ENCODE measurements around the gene RNF121. TPM values are rescaled to one million over a fixed set of nuclear protein-coding genes. Genes with fewer than 3 reads are reported as not detected.

RNF121 gene
- total and polyA plus RNA-seq, 4 donors: 27.6 to 40.6 (median 34.2) TPM

DNA sequence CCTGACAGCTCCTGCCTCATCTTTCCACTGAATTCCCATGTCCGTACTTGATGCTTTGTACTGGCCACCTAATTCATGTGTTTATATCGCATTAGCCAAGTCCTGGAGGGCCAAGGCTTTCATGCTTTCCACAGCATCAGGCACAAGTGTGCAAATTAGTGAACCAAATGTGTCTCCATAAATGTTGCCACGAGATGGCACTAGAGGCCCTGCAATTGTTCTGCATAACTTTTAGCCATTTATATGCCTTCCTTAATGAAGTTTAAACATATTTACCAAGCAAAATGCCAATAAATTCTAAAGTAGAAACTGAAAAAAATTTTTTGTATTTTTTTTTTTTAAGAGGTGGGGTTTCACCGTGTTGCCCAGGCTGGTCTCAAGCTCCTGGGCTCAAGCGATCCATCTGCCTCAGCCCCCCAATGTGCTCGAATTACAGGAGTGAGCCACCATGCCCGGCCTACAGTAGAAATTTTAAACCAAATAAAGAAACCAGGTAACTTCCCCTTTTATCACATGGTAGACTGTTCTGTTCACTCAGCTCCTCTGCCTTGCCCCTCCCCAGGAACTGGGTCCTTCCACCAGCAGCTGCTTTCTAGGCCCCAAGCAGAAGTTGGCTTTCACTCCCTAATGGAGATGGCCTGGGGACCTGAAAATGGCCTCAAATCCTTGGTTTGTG lies 49.0 kb downstream of the RNF121 start:
- peak in 5 of 6 donors; percentile 33 to 82 (median 51) for DNase-seq (ENCODE audit: low read depth in 4 of 6, low spot score in 6 of 6)
- peaks cover 6% of the 10 kb centered on the region for H3K36me3 ChIP-seq (ENCODE audit: control insufficient read depth, insufficient read depth, low read length)
- peaks cover 8% of the 10 kb centered on the region for H3K4me1 ChIP-seq (ENCODE audit: control insufficient read depth, insufficient read depth, low read length)
- WGBS (ENCODE audit: insufficient coverage): 73% methylated on average over 5 of the region's 7 CpGs
- no peaks in the 10 kb centered on the region for H3K9me3 ChIP-seq (ENCODE audit: control insufficient read depth, insufficient read depth, low read length)
- no peak overlapping the region for H3K27ac ChIP-seq (ENCODE audit: low read depth, low read length)
- no peak overlapping the region for H3K4me3 ChIP-seq (ENCODE audit: low read depth, low read length)
- no peaks in the 10 kb centered on the region for H3K27me3 ChIP-seq (ENCODE audit: control insufficient read depth, insufficient read depth, low read length)

DNA sequence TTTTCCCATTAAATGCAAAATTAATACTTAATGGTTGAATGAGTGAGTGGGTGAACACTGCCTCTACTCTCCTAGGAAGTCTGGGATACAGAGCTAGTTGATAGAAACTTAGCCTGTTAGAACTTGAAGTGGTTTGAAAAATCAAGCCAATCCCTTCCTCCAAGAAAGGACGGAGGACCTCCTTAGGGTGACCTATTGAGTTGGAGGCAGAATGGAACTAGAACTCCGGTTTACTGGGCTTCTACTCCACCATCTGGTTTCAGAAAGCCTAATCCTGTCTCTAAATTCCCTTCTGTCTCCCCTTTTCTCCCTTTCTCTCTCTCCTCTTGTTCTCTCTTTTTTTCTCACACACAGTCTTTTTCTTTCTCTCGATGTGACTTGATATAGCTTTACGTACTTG lies 50.2 kb downstream of the RNF121 start:
- H3K4me3 ChIP-seq (ENCODE audit: low read depth, low read length): no peak overlapping the region
- H3K4me1 ChIP-seq (ENCODE audit: control insufficient read depth, insufficient read depth, low read length): peaks cover 8% of the 10 kb centered on the region
- no peak for DNase-seq (ENCODE audit: low read depth in 4 of 6, low spot score in 6 of 6)
- H3K9me3 ChIP-seq (ENCODE audit: control insufficient read depth, insufficient read depth, low read length): no peaks in the 10 kb centered on the region
- no CpG with 5 or more reads among the region's 4 CpGs for WGBS (ENCODE audit: insufficient coverage)
- H3K27ac ChIP-seq (ENCODE audit: low read depth, low read length): no peak overlapping the region
- peaks cover 8% of the 10 kb centered on the region for H3K36me3 ChIP-seq (ENCODE audit: control insufficient read depth, insufficient read depth, low read length)
- no peaks in the 10 kb centered on the region for H3K27me3 ChIP-seq (ENCODE audit: control insufficient read depth, insufficient read depth, low read length)

DNA sequence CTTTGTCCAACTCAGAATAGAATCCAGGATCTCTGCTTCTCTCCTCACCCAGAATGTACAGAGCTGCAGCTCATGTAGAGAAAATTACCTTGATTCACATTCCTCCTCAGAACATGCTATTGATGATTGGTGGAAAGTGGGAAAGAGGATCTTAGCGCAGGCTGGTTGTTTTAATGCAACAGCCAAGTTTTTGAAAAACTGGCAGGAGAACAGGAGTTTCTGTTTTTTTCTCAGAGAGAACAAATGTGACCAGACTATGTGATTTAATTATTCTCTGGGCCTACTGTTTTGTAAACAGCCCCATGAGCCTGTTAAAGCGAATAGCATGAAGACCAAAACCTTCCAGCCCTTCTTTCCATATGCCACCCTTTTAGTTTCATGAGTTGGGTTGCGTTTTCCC lies 50.8 kb downstream of the RNF121 start:
- H3K4me3 ChIP-seq (ENCODE audit: low read depth, low read length): no peak overlapping the region
- no peaks in the 10 kb centered on the region for H3K9me3 ChIP-seq (ENCODE audit: control insufficient read depth, insufficient read depth, low read length)
- H3K27me3 ChIP-seq (ENCODE audit: control insufficient read depth, insufficient read depth, low read length): no peaks in the 10 kb centered on the region
- WGBS (ENCODE audit: insufficient coverage): no CpG with 5 or more reads among the region's 3 CpGs
- peaks cover 8% of the 10 kb centered on the region for H3K4me1 ChIP-seq (ENCODE audit: control insufficient read depth, insufficient read depth, low read length)
- peak in 5 of 6 donors; percentile 7 to 82 (median 25) for DNase-seq (ENCODE audit: low read depth in 4 of 6, low spot score in 6 of 6)
- H3K27ac ChIP-seq (ENCODE audit: low read depth, low read length): no peak overlapping the region
- peaks cover 10% of the 10 kb centered on the region for H3K36me3 ChIP-seq (ENCODE audit: control insufficient read depth, insufficient read depth, low read length)

DNA sequence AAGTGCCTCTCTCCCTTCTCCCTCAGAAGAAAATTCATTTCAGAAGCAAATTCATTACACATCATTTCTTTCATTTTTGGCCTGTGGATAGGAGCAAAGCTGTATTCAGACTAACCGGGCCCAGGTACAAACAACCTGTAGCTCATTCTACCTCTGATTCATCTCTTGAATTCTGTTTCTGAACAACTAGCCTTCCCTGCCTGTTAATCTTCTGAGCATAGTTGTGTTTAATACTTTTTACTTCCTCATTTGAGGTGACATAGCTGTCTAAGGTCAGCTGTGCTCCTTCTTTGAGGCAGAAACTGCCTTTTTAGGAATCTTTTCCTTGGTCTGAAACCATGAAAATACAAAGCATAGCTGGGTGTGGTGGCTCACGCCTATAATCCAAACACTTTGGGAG lies 57.3 kb downstream of the RNF121 start:
- Histone ChIP-seq H3K4me1 (ENCODE audit: control insufficient read depth, insufficient read depth, low read length) (no peaks in the 10 kb centered on the region), H3K9me3 (ENCODE audit: control insufficient read depth, insufficient read depth, low read length) (no peaks in the 10 kb centered on the region), H3K27ac (ENCODE audit: low read depth, low read length) (no peak overlapping the region), H3K4me3 (ENCODE audit: low read depth, low read length) (no peak overlapping the region), H3K27me3 (ENCODE audit: control insufficient read depth, insufficient read depth, low read length) (no peaks in the 10 kb centered on the region), H3K36me3 (ENCODE audit: control insufficient read depth, insufficient read depth, low read length) (peaks cover 13% of the 10 kb centered on the region)
- 100% methylated on average over 1 of the region's 2 CpGs for WGBS (ENCODE audit: insufficient coverage)
- no peak for DNase-seq (ENCODE audit: low read depth in 4 of 6, low spot score in 6 of 6)

DNA sequence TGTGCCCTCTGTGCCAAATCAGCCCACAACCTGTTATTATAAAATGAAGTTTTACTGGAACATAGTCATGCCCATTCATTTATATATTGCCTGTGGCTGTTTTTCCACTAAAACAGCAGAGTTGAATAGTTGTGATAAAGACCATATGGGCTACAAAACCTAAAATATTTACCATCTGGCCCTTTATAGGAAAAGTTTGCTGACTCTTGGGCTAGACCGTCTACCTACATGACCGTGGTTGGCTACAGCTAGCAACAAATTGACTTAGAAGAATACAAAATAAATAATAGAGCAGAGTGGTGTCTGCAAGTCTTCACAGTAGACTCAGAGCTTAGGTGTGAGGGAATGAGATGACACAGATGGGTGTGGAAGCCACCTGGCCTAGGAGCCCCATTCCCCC lies 58.7 kb downstream of the RNF121 start:
- Histone ChIP-seq H3K27ac (ENCODE audit: low read depth, low read length) (no peak overlapping the region), H3K4me3 (ENCODE audit: low read depth, low read length) (no peak overlapping the region)

DNA sequence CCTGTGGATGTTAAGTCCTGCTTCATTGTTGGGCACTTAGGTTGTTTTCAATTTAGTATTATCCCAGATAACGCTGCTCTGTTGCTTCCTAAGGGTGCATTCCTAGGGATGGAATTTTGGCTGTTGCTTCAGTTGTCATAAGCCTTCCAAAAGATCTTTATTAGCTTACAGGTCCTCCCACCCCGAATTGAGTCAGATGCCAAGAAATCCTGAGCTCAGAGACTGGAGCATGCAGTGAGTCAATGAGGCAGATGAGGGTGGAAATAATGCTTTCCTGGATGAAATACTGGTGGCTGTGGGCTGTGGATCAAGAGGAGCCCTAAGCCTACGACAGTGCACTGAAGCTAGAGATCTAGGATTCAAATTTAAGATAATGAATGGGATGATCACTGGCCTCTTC lies 59.2 kb downstream of the RNF121 start:
- peaks cover 16% of the 10 kb centered on the region for H3K36me3 ChIP-seq (ENCODE audit: control insufficient read depth, insufficient read depth, low read length)
- no peaks in the 10 kb centered on the region for H3K4me1 ChIP-seq (ENCODE audit: control insufficient read depth, insufficient read depth, low read length)
- H3K27ac ChIP-seq (ENCODE audit: low read depth, low read length): no peak overlapping the region
- no peak overlapping the region for H3K4me3 ChIP-seq (ENCODE audit: low read depth, low read length)
- H3K27me3 ChIP-seq (ENCODE audit: control insufficient read depth, insufficient read depth, low read length): no peaks in the 10 kb centered on the region
- 73% methylated on average over 1 of the region's 3 CpGs for WGBS (ENCODE audit: insufficient coverage)
- no peak for DNase-seq (ENCODE audit: low read depth in 4 of 6, low spot score in 6 of 6)
- no peaks in the 10 kb centered on the region for H3K9me3 ChIP-seq (ENCODE audit: control insufficient read depth, insufficient read depth, low read length)

More for the DNA sequence above, 58.7 kb downstream of the RNF121 start:
- peaks cover 16% of the 10 kb centered on the region for H3K36me3 ChIP-seq (ENCODE audit: control insufficient read depth, insufficient read depth, low read length)
- H3K4me1 ChIP-seq (ENCODE audit: control insufficient read depth, insufficient read depth, low read length): no peaks in the 10 kb centered on the region
- H3K27me3 ChIP-seq (ENCODE audit: control insufficient read depth, insufficient read depth, low read length): no peaks in the 10 kb centered on the region
- WGBS (ENCODE audit: insufficient coverage): no CpG with 5 or more reads among the region's 2 CpGs
- no peak for DNase-seq (ENCODE audit: low read depth in 4 of 6, low spot score in 6 of 6)
- no peaks in the 10 kb centered on the region for H3K9me3 ChIP-seq (ENCODE audit: control insufficient read depth, insufficient read depth, low read length)

DNA sequence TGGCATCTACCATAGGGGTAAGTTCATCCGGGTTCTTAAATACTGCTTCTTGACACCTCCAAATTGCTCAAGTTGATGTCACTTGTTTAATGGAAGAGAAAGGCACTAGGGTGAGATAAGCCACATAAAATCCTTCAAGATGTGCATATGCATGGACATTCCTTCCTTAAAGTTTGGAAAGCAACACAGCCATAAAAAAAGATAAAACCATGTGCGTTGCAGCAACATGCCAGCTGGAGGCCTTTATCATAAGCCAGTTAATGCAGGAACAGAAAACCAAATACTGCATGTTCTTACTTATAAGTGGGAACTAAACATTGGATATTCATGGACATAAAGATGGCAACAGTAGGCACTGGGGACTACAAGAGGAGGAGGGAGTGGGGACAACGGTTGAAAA lies 61.9 kb downstream of the RNF121 start:
- WGBS (ENCODE audit: insufficient coverage): 86% methylated on average over 1 of the region's 3 CpGs
- H3K9me3 ChIP-seq (ENCODE audit: control insufficient read depth, insufficient read depth, low read length): no peaks in the 10 kb centered on the region
- H3K36me3 ChIP-seq (ENCODE audit: control insufficient read depth, insufficient read depth, low read length): peaks cover 14% of the 10 kb centered on the region
- H3K4me1 ChIP-seq (ENCODE audit: control insufficient read depth, insufficient read depth, low read length): no peaks in the 10 kb centered on the region
- H3K4me3 ChIP-seq (ENCODE audit: low read depth, low read length): no peak overlapping the region
- no peak for DNase-seq (ENCODE audit: low read depth in 4 of 6, low spot score in 6 of 6)
- no peaks in the 10 kb centered on the region for H3K27me3 ChIP-seq (ENCODE audit: control insufficient read depth, insufficient read depth, low read length)
- no peak overlapping the region for H3K27ac ChIP-seq (ENCODE audit: low read depth, low read length)

DNA sequence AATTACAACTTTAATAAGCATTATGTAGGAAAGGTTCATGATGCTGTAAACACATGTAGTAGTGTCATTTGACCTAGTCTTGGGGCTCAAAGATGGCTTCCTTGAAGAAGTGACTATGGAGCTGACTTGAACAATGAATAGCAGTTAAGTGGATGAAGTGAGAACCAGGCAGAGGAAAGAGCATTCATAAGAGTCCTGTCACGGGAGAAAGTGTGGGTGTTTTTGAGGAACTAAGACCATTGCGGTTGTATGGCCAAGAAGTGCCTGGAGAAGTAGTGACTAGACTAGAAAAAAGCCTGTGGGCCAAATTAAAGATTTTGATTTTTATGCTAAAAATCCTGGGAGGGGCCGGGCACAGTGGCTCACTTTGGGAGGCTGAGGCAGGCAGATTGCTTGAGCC lies 62.6 kb downstream of the RNF121 start:
- Histone ChIP-seq H3K36me3 (ENCODE audit: control insufficient read depth, insufficient read depth, low read length) (peaks cover 18% of the 10 kb centered on the region), H3K27me3 (ENCODE audit: control insufficient read depth, insufficient read depth, low read length) (no peaks in the 10 kb centered on the region), H3K4me3 (ENCODE audit: low read depth, low read length) (no peak overlapping the region), H3K9me3 (ENCODE audit: control insufficient read depth, insufficient read depth, low read length) (no peaks in the 10 kb centered on the region), H3K27ac (ENCODE audit: low read depth, low read length) (no peak overlapping the region), H3K4me1 (ENCODE audit: control insufficient read depth, insufficient read depth, low read length) (no peaks in the 10 kb centered on the region)
- DNase-seq (ENCODE audit: low read depth in 4 of 6, low spot score in 6 of 6): no peak
- WGBS (ENCODE audit: insufficient coverage): 90% methylated on average over 3 of the region's 3 CpGs

DNA sequence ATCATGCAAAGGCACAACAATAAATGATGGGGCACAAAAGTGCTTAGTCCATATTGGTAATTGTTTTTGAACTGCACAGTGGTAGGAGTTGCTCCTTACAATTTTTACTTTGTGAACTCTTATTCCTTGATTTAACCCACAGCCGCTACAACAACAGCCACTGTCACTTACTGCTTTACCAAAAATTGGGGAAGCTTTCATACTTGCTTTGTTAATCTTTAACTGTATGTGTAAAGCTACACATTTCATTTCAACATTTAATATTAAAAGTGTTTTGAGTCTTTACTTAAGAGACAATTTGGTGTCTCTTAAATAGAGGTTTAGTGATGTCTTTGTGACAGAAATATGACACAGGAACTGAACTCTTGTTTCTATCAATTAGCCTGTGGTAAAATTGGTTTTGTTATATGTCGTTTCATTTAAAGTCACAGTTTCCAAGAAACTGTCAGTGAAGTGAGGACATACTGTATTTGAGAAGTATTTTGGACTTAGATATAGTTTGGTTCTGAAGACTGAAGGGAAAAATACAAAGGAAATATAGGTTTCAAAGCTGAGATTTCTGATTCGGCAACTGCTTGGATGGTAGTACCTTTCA lies 63.4 kb downstream of the RNF121 start:
- no peak overlapping the region for H3K27ac ChIP-seq (ENCODE audit: low read depth, low read length)
- DNase-seq (ENCODE audit: low read depth in 4 of 6, low spot score in 6 of 6): no peak
- no peaks in the 10 kb centered on the region for H3K27me3 ChIP-seq (ENCODE audit: control insufficient read depth, insufficient read depth, low read length)
- peaks cover 25% of the 10 kb centered on the region for H3K36me3 ChIP-seq (ENCODE audit: control insufficient read depth, insufficient read depth, low read length)
- H3K4me1 ChIP-seq (ENCODE audit: control insufficient read depth, insufficient read depth, low read length): no peaks in the 10 kb centered on the region
- no peak overlapping the region for H3K4me3 ChIP-seq (ENCODE audit: low read depth, low read length)
- 92% methylated on average over 2 of the region's 3 CpGs for WGBS (ENCODE audit: insufficient coverage)
- H3K9me3 ChIP-seq (ENCODE audit: control insufficient read depth, insufficient read depth, low read length): no peaks in the 10 kb centered on the region

DNA sequence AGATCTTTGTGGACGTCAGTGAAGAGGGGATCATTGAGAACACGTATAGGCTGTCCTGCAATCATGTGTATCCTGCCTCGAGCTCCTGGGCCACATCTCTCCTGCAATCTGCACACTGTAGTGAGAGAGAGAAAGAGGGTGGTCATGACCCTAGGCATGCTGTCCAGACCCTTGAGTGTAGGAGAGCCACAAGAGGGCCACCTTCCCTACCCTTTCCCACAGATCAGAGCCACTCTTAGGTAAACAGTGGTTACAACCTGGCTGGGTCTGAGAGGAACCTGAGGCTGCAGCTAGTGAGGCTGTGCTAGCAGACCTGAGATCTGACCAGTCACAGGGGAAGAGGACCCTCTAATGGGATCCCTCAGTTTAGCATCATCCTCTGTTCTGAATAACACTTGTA lies 65.9 kb downstream of the RNF121 start:
- no peak overlapping the region for H3K4me3 ChIP-seq (ENCODE audit: low read depth, low read length)
- no peaks in the 10 kb centered on the region for H3K9me3 ChIP-seq (ENCODE audit: control insufficient read depth, insufficient read depth, low read length)
- WGBS (ENCODE audit: insufficient coverage): no CpG with 5 or more reads among the region's 3 CpGs
- no peak for DNase-seq (ENCODE audit: low read depth in 4 of 6, low spot score in 6 of 6)
- no peak overlapping the region for H3K27ac ChIP-seq (ENCODE audit: low read depth, low read length)
- no peaks in the 10 kb centered on the region for H3K4me1 ChIP-seq (ENCODE audit: control insufficient read depth, insufficient read depth, low read length)
- H3K36me3 ChIP-seq (ENCODE audit: control insufficient read depth, insufficient read depth, low read length): peaks cover 41% of the 10 kb centered on the region
- no peaks in the 10 kb centered on the region for H3K27me3 ChIP-seq (ENCODE audit: control insufficient read depth, insufficient read depth, low read length)

Data from spinal cord (tissue), 10 donors.